Epithelial cell of proximal tubule (primary cell): ENCODE data around the gene NMRK2. TPM values are rescaled to one million over a fixed set of nuclear protein-coding genes. Genes with fewer than 3 reads are reported as not detected.

ENCODE experiments used
- DNase-seq: peaks from one replicate; pipeline ENCODE4 v3.0.0-alpha.2; 2011; ENCODE audit warnings: low read depth
- H3K4me3 ChIP-seq: 2 replicates; pipeline ENCODE4 v1.5.1; 2011; ENCODE audit warnings: low read depth, mild to moderate bottlenecking, low read length
- CTCF ChIP-seq: conservative IDR thresholded peaks from 2 replicates; pipeline ENCODE4 v1.5.1; 2012; ENCODE audit warnings: low read depth, mild to moderate bottlenecking, low read length
- total RNA-seq: library from RNA; depleted of rRNA; stranded (reverse); fragments of >200 nt; gene quantifications from 2 replicates; pipeline ENCODE4 v1.2.3, GENCODE V29; 2015

NMRK2 gene
- total RNA-seq, 1 donor from 2014 or later: not detected

- peak overlapping the region; percentile 96 for H3K4me3 ChIP-seq
- TF ChIP-seq CTCF: no peak
- DNase-seq: no peak
These were observed 52.9 kb downstream of the NMRK2 start for GRCh38 chr19:3985643-3986259.

- H3K4me3 ChIP-seq: peak overlapping the region; percentile 96
- DNase-seq: no peak
- TF ChIP-seq CTCF: peak; percentile 61
These were observed 53.6 kb downstream of the NMRK2 start for GRCh38 chr19:3986260-3987041.

GRCh38 chr19:3987619-3988371 is 54.9 kb downstream of the NMRK2 start:
- DNase-seq: no peak
- peak overlapping the region; percentile 96 for H3K4me3 ChIP-seq
- TF ChIP-seq CTCF: peak; percentile 82

GRCh38 chr19:3990815-3991117 is 57.9 kb downstream of the NMRK2 start:
- H3K4me3 ChIP-seq: no peak overlapping the region
- no peak for TF ChIP-seq CTCF

More at GRCh38 chr19:3990815-3991117, 57.9 kb downstream of the NMRK2 start:
- no peak for DNase-seq

Other genes with a start within 250 kb of the NMRK2 start
- gene PIP5K1C, start 232.6 kb upstream of the NMRK2 start, total RNA-seq: 11.7 and 20.4 TPM in 2 replicates
- gene TJP3, start 224.7 kb upstream of the NMRK2 start, total RNA-seq: 1.9 and 3.8 TPM in 2 replicates
- 24.6 and 25.8 TPM in 2 replicates for gene APBA3, start 171.4 kb upstream of the NMRK2 start, total RNA-seq
- gene MRPL54, start 170.4 kb upstream of the NMRK2 start, total RNA-seq: 102 and 105 TPM in 2 replicates
- not detected in 2 replicates for gene RAX2, start 160.8 kb upstream of the NMRK2 start, total RNA-seq
- gene MATK, start 146.7 kb upstream of the NMRK2 start, total RNA-seq: 0.29 TPM in 1 of 2 replicates, not detected in the other
- gene ZFR2, start 64.0 kb upstream of the NMRK2 start, total RNA-seq: not detected in 2 replicates
- not detected in 2 replicates for gene ATCAY, start 52.4 kb upstream of the NMRK2 start, total RNA-seq
- gene DAPK3, start 38.0 kb downstream of the NMRK2 start, total RNA-seq: 112 and 124 TPM in 2 replicates
- gene EEF2, start 52.4 kb downstream of the NMRK2 start, total RNA-seq: 1,327 and 1,998 TPM in 2 replicates
- gene PIAS4, start 74.7 kb downstream of the NMRK2 start, total RNA-seq: 26.7 and 31.5 TPM in 2 replicates
- 22.1 and 28.1 TPM in 2 replicates for gene ZBTB7A, start 133.8 kb downstream of the NMRK2 start, total RNA-seq
- 123 and 138 TPM in 2 replicates for gene MAP2K2, start 191.1 kb downstream of the NMRK2 start, total RNA-seq
- gene CREB3L3, start 220.6 kb downstream of the NMRK2 start, total RNA-seq: not detected in 2 replicates
- gene SIRT6, start 249.5 kb downstream of the NMRK2 start, total RNA-seq: 33.8 and 43.5 TPM in 2 replicates
- not detected in 2 replicates for gene ANKRD24, start 249.6 kb downstream of the NMRK2 start, total RNA-seq